C4-2B (cell line): Measurements from ENCODE around the gene LRRC71.

Experiments
- ZFX ChIP-seq: fragments of 450-650 bp; IDR thresholded peaks from 2 replicates; pipeline ENCODE4 v1.6.1; 2017
- TF ChIP-seq, protein P1 (sequence below): fragments of 450-650 bp; conservative IDR thresholded peaks from 2 replicates; pipeline ENCODE4 v1.5.1; 2017; ENCODE audit warnings: mild to moderate bottlenecking

DNA sequence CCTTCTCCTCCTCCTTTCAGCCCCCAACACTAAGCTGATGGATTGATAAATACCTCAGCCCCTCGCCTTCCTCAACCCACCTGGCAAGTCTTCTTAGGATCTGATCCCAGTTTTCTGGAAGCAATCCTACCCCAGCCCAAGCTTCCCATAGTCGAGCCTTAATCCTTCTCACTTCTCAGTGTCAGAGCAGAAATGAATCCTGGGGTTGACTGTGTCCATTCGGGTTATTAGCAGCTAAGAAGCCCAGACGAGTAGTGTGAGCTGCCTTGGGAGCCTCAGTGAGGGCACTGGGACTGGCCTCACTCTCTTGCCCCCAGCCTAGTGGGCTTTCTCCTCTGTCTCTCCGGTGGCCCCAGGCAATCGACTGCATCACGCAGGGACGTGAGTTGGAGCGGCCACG lies 39.3 kb upstream of the LRRC71 start:
- TF ChIP-seq, protein P1, sequence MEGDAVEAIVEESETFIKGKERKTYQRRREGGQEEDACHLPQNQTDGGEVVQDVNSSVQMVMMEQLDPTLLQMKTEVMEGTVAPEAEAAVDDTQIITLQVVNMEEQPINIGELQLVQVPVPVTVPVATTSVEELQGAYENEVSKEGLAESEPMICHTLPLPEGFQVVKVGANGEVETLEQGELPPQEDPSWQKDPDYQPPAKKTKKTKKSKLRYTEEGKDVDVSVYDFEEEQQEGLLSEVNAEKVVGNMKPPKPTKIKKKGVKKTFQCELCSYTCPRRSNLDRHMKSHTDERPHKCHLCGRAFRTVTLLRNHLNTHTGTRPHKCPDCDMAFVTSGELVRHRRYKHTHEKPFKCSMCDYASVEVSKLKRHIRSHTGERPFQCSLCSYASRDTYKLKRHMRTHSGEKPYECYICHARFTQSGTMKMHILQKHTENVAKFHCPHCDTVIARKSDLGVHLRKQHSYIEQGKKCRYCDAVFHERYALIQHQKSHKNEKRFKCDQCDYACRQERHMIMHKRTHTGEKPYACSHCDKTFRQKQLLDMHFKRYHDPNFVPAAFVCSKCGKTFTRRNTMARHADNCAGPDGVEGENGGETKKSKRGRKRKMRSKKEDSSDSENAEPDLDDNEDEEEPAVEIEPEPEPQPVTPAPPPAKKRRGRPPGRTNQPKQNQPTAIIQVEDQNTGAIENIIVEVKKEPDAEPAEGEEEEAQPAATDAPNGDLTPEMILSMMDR, result no peak
- TF ChIP-seq ZFX, result no peak
